Measurements from ENCODE around the gene WDR59.
"Not testable (repeated sequence)": the region's sequence is repeated elsewhere in the genome, so short reads cannot be mapped to it uniquely, and the experiment has no call there.

Gene WDR59

GRCh38 chr16:74846714-74847113 lies 138.2 kb downstream of the WDR59 start:
- DNase-seq: no peak

- DNase-seq: no peak
These were observed 140.6 kb downstream of the WDR59 start for GRCh38 chr16:74844041-74844980.

GRCh38 chr16:74843381-74844035 lies 141.4 kb downstream of the WDR59 start:
- DNase-seq: not testable (repeated sequence)

GRCh38 chr16:74842413-74842812 lies 142.5 kb downstream of the WDR59 start:
- DNase-seq: no peak

- no peak for DNase-seq
These were observed 143.0 kb downstream of the WDR59 start for GRCh38 chr16:74841904-74842303.

GRCh38 chr16:74841469-74841868 lies 143.5 kb downstream of the WDR59 start:
- DNase-seq: no peak

- no peak for DNase-seq
These were observed 147.9 kb downstream of the WDR59 start for GRCh38 chr16:74837056-74837455.

- peak; percentile 69 for DNase-seq
These were observed 148.7 kb downstream of the WDR59 start for GRCh38 chr16:74836111-74836671.

- no peak for DNase-seq
These were observed 152.7 kb downstream of the WDR59 start for GRCh38 chr16:74832228-74832627.

- no peak for DNase-seq
These were observed 153.5 kb downstream of the WDR59 start for GRCh38 chr16:74831467-74831866.

- no peak for DNase-seq
These were observed 154.3 kb downstream of the WDR59 start for GRCh38 chr16:74830648-74831047.

- DNase-seq: no peak
These were observed 155.3 kb downstream of the WDR59 start for GRCh38 chr16:74829637-74830036.

- DNase-seq: no peak
These were observed 159.0 kb downstream of the WDR59 start for GRCh38 chr16:74825941-74826340.

GRCh38 chr16:74825016-74825415 lies 159.9 kb downstream of the WDR59 start:
- DNase-seq: no peak
